ENCODE results near the gene NOC2L.
"Not testable (repeated sequence)": the region's sequence is repeated elsewhere in the genome, so short reads cannot be mapped to it uniquely, and the experiment has no call there.

Gene NOC2L

DNA sequence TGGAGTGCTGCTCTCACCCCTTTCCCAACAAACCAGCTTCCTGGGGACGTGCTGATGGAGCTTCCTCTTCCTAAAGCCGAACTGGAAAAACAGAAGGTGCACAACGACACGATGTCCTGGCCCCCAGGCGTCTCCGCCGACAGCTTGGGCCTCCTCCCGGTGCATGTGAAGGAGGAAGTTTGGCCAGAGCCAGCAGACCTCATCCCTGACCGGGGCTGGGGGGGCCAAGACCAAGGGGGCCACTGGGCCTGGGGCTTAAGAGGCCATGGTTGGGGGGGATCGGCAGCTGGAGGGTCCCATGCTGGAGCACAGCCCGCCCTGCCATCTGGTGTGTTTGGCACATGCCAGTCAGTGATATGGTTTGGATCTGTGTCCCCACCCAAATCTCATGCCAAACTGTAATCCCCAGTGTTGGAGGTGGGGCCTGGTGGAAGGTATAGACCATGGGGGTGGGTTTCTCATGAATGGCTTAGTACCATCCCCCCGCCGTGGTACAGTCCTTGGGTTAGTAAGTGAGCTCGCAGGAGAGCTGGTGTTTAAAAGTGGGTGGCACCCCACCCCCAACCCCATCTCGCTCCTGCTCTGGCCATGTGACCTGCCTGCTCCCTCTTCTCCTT is 34.4 kb upstream of the NOC2L start:
- no peak for DNase-seq

GRCh38 chr1:992362-992761 is 33.3 kb upstream of the NOC2L start:
- DNase-seq = no peak

DNA sequence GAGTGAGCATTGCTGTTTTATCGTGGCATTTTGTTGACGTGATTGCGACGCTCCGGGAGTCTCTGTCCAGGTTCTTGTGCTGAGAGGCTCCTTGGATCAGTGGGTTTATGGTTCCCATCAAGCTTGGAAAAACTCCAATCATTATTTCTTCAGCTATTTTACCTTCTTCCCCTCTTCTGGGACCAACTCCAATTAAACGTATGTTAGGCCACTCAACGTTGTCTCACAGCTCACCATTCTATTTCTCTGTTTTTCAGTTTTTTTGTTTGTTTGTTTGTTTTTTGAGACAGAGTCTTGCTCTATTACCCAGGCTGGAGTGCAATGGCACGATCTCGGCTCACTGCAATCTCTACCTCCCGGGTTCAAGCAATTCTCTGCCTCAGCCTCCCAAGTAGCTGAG is 32.8 kb upstream of the NOC2L start:
- no peak for DNase-seq

DNA sequence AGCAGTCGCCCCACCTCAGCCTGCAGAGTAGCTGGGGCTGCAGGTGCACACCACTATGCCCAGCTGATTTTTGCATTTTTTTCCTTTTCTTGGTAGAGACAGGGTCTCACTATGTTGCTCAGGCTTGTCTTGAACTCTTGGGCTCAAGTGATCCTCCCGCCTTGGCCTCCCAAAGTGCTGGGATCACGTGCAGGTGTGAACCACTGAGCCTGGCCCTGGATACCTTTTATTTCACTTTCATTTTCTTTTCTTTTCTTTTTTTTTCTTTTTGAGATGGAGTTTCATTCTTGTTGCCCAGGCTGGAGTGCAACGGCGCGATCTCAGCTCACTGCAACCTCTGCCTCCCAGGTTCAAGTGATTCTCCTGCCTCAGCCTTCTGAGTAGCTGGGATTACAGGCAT is 32.2 kb upstream of the NOC2L start:
- not testable (repeated sequence) for DNase-seq

DNA sequence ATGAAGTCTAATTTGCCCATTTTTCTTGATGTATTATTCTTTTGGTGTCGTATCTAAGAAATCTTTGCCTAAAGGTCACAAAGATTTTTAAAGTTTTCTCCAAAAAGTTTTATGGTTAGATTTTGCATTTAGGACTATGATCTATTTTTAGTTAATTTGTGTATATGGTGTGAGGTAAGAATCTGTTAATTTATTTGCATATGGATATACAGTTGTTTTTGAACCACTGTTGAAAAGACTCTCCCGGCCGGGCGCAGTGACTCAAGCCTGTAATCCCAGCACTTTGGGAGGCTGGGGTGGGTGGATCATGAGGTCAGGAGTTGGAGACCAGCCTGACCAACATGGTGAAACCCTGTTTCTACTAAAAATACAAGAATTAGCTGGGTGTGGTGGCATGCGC is 29.0 kb upstream of the NOC2L start:
- not testable (repeated sequence) for DNase-seq

DNA sequence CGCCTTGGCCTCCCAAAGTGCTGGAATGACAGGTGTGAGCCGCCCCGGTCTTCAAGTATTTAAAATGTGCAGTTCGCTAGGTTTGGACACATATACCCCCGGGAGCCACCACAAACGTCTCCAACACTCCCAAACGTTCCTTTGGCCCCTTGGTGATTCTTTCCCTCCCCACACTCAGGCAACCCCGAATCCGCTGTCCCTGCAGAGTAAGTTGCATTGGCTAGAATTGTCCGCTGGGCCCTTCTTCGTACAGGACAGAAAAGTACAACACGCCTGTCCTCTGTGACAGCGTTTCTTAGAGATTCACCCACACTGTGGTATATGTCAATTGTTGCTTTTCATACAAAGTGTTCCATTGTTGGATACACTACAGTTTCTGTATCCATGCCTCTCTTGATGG is 26.1 kb upstream of the NOC2L start:
- DNase-seq = no peak

- DNase-seq = no peak
Measured at GRCh38 chr1:984476-984814, 25.4 kb upstream of the NOC2L start.

GRCh38 chr1:983798-984475 is 24.9 kb upstream of the NOC2L start:
- DNase-seq = peak; percentile 69

GRCh38 chr1:982765-983436 is 23.8 kb upstream of the NOC2L start:
- DNase-seq = no peak

GRCh38 chr1:981955-982558 is 23.0 kb upstream of the NOC2L start, which contains the start of gene PERM1:
Gene PERM1, minus strand, starts transcription at chr1:982093. Its CDS starts 1,064 bp downstream, at chr1:981029.
- peak; percentile 59 for DNase-seq

DNA sequence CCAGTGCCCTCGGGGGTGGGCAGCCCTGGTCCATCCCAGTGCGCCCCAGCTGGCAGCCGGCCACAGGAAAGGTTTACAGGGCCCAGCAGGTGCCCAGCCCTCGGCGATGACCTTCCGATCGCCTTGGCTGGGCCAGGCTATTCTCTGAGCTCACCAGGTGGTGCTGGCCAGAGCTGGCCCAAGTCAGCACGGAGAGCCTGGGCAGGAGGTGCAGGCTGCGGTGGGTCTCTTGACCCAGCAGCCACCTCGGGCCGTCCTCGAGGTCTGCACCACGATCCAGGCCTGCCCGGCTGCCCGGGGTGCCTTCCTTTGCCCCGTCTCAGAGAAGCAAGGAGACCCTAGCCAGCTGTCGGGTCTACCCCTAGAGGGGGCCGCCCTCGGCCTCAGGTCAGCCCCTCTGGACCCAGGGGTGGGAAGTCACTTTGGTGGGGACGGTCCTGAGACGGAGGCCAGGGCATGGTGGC is 22.5 kb upstream of the NOC2L start:
- DNase-seq = peak; percentile 18

DNA sequence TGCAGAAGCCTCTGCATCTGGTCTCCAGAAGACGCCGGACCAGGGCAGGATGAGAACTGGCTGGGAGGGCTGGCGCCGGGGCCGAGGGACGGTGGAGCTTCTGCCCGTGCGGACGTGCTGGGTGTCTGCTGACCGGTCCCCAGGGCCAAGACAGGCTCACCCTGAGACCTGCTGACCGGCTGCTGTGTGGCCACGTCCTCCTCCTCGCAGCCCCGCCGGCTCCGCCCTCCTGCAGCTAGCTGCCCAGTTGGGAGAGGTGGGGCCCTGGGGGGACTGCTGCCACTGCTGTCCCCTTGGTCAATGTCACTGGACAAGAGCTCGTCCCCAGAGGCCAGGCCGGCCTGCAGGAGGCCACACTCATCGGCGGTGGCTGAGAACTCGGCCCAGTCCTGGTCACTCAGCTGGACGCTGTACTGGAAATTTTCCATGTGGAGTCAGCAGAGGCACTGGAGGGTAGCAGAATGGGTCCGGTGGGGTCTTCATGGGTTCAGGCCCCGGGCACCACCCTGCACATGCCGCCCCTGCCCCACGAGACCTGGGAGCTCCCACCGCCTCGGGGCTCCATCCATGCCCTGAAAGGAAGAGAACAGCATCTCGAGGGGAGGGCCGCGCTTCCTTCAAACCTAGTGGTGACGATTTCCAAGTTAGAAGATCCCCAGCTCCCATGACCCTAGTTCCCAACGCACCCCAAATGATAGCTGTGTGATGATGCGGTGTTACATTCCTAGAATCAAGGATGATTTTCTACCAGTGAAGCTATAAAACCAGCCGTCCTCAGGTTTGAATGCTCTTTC is 21.7 kb upstream of the NOC2L start:
- DNase-seq = peak; percentile 23

DNA sequence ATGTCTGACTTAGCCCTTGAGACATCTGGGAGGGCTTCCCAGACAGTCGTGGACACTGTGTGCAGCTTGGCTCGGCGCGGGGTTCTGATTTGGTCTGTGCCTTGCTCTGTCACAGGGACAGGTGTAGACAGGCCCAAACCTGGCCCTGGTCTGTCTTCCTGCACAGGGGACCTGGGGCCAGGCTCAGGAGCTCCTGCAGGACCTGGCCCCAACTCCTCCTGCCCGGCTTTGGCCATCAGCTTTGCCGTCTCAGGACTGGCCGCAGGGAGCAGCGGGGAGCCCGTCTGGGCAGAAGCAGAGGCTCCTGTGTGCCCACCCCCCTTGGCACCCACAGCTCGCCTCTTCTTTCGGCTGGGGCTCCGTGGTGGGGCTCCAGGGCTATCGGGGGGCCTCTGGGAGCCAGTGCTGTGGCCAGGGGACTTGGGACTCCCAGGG is 21.1 kb upstream of the NOC2L start:
- DNase-seq = no peak

DNA sequence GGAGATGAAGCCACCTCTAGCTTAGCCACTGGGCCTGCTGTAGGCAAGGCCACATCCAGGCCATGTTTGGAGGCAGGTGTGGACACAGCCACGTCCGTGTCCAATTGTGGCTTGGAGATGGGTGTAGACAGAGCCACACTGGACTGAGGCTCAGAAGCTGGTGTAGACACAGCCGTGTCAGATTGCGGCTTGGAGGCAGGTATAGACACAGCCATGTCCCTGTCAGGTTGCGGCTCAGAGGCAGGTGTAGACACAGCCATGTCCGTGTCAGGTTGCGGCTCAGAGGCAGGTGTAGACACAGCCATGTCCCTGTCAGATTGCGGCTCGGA is 20.7 kb upstream of the NOC2L start:
- no peak for DNase-seq

GRCh38 chr1:978835-979743 is 20.0 kb upstream of the NOC2L start:
- no peak for DNase-seq

GRCh38 chr1:978069-978834 is 19.2 kb upstream of the NOC2L start:
- DNase-seq = peak; percentile 21

GRCh38 chr1:976791-977190 is 17.7 kb upstream of the NOC2L start:
- DNase-seq = not testable (repeated sequence)

DNA sequence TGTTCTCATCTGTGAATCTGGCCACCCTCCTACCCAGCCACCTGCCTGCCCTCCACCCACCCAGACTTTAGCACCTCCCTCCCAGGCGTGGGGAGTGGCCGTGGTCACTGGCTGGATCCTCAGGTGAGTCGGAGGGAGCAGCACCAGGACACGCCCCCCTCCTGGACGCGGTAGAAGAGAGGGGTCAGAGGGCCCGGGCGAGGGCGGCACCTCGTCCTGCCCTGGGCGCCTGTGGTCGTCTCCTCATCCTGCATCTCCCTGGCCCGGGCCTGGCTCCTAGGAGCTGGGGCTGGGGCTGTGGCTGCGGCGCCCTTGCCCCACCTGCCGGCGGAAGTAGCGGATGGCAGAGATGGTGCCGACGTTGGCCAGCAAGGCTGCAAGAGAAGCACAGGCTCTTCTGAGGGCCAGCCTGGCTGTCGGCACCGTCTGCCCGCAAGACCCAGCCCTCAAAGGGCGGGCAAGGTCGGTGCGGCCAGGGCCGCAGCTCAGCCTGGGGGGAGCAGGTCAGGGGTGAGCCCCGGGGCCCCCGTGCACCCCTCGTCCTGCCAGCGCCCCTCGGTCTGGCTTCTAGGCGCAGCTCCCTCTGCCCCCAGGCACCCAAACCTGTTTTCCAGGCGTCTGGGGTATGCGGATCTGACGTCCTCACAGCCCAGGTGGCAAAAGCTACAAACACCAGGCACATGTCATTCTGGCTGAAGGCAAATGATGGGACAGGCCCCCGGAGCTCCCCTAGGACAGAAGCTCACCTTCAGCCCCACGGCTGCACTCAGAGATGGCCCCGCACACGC is 17.0 kb upstream of the NOC2L start:
- DNase-seq = no peak

- DNase-seq = no peak
Measured at GRCh38 chr1:975365-975764, 16.3 kb upstream of the NOC2L start.

DNA sequence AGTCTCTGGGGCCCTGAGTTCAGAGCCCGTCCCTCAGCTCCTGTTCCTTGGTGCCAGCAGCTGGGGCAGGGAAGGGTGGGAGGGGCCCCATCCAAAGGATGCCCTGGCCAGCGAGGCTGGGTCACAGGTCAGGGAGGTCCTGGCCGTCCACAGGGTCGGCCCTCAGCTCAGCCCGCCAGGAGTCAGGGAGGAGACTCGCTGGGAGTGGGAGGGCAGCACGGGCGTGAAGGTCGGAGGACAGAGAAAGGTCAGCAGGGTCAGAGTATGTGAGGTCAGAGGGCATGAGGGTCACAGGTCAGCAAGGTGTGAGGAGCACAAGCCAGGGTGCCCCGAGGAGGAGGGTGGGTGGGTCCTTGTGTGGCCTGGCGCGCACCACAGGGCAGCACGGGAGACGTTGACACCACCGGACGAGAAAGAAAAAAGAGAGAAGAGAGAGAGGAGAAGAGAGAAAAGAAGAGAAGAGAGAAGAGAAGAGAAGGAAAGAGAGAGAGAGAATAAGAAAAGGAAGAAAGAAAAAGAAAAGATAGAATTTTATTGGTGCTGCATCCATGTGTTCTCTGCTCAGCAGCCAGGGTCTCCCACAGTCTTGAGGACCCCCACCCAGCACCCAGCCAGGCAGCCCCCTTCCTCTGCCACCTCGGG is 15.8 kb upstream of the NOC2L start:
- DNase-seq = no peak

All from femur (tissue), 1 donor.